ENCODE results near the gene CD40.
"Not testable (repeated sequence)": the region's sequence is repeated elsewhere in the genome, so short reads cannot be mapped to it uniquely, and the experiment has no call there.

Gene CD40

DNA sequence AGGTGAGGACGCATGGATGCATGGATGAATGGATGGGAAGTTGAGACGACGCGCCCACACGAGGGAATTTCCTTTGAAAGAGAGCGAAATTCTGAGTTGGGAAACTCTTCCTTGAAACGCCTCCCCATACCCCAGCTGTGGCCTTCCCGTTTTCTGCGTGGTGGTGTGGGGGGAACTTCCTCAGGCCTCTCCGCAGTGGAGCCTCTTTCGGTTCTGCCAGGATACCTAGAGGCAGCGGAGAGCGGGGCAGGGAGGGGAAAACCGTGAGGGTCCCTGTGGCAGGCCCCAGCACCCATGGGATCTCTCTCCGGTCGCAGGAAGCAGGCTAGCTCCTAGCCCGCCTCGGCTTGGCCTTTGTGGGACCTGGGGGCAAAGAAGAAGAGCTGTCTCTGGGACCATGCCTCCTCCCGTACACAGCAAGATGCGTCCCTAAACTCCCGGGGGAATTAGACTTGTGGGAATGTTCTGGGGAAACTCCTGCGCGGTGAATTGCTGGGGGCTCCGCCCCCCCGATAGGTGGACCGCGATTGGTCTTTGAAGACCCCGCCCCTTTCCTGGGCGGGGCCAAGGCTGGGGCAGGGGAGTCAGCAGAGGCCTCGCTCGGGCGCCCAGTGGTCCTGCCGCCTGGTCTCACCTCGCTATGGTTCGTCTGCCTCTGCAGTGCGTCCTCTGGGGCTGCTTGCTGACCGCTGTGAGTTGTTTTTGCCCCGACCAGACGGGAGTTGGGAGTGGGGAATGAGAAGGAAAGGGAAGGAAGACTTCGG, at the start of gene CD40:
Gene CD40, plus strand, starts transcription at position 611 of the 764 bp plus-strand sequence. Its CDS starts 30 bp downstream, at position 641.
- peak; percentile 72 for DNase-seq

GRCh38 chr20:46070215-46070900, 47.8 kb upstream of the CD40 start:
- DNase-seq = no peak

DNA sequence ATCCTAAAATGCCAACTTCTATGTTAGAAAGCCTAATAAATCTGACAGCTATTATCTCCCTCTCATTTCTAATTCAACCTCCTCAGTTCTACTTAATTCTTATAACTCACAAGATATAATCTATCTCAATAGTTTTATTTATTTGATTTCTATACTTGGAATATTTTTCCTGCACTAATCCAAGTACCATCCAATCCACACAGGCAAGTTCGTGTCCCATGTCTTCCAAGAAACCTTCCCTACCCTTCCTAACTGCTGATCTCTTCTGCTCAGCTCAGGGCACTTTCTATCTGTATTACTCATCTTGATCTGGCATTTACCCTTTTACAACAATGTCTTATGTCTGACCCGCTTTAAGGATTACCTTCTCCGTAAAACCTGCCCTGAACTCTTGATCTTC, 46.5 kb upstream of the CD40 start:
- no peak for DNase-seq

- no peak for DNase-seq
Observed at GRCh38 chr20:46073024-46073423, 45.1 kb upstream of the CD40 start.

DNA sequence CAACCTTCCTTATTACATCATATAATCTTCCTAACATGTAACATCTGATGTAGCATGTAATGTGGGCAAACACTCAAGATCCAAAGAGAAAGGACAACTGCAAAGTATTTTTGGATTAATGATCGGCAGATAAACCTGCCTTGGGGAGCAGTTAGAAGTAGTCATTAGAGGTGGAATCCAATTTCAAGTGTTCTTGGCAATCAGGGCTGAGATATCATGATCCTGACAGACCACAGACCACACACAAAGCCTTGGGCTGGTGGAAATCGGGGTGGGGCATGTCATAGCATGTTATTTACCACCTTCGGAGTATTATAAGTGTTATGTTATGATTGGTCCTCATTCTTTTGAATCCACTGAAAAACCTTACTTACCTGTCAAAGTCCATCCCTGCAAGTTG, 44.7 kb upstream of the CD40 start:
- DNase-seq = no peak

DNA sequence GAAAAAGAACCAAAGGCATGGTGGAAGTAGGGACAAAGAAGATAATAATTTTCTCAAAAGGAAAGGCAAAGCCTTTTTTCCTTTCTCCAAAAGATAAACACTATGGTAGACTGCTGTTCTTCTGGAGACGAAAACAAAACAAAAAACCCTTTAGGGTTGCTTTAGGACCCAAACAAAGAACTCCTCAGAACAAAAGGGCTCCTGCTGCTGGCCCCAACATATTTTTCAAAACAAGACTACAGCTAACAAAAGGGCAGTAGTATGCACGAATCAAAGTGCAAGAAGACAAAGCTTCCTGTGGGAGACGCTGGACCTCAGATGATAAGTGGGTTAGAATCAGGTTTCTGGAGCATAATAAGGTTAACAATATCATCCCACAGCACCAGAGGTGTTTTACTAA, 44.1 kb upstream of the CD40 start:
- no peak for DNase-seq

DNA sequence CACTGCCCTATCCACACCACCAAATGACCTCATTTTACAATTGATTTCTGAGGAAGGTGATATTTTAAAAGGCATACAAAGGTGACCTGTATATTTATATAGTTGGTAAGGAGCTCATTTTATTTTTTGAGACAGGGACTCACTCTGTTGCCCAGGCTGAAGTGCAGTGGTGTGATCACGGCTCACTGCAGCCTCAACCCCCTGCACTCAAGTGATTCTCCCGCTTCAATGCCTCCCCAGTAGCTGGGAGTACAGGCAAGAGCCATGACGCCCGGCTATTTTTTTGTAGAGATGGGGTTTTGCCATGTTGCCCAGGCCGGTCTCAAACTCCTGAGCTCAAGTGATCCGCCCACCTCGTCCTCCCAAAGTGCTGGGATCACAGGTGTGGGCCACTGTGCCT, 41.3 kb upstream of the CD40 start:
- DNase-seq = no peak

DNA sequence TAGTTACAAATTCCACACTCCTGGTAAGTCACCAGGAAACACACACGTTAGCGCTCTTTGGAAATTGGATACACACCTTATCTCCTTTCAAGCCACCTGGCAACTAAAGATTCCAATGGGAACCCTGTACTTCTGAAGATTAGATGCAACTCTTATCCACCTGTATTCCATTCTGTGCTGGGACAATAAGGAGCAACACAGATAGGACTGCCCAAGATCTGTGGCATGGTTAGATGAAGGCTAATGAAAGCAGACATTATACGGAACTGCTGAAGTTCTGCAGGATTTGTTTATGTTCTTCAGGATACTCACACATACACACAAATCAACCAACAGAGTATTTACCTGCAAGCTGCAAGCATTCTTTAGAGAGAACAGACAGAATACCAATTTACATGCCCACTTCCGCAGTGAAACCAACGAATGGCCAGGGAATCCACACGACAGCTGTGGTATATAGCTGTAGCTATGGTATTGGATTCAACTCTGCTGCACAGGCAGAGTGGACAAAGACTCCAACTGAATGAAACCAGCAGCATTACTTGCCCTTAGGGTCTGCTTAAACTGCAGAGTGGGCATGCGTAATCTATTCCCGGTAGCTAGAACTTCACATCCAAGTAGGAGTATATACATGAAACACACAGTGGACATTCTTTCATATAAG, 40.3 kb upstream of the CD40 start:
- DNase-seq = no peak

DNA sequence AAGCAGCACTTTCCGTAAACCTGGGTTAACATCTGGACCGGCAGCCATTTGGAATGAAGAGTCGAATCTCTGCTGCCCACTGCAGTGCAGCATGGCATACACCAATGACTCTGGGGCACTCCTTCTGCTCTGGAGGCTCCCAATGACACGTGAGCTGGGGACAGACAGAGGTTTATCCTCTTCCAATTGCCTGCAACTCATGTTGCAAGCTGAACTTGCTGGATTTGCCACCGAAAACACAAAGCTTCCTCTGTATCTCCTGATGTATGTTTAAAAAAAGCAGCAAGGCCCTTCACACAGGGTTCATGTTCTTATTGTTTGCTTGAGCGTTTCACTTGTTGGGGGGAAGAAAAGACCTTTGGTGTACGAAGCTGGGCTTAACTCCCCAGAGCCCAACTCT, 39.2 kb upstream of the CD40 start:
- no peak for DNase-seq

DNA sequence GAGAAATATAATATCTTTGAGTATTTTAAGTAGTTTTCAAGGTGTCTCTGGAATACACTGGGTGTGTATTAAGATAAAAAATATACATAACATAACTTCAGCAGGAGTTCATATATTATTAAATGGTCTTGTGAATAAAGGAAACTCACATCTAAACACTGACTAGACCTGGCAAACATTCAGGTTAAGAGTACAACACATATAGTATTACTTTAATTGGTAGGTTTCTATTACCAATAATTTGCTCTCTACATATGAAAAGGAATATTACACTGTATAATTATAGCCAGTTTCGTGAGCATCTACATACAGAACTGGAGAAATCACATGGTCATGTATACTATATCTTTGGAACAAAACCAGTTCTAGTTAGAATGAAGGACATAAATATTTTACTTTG, 37.0 kb upstream of the CD40 start:
- no peak for DNase-seq

GRCh38 chr20:46083101-46083500, 35.0 kb upstream of the CD40 start:
- no peak for DNase-seq

GRCh38 chr20:46083531-46084061, 34.5 kb upstream of the CD40 start:
- no peak for DNase-seq

DNA sequence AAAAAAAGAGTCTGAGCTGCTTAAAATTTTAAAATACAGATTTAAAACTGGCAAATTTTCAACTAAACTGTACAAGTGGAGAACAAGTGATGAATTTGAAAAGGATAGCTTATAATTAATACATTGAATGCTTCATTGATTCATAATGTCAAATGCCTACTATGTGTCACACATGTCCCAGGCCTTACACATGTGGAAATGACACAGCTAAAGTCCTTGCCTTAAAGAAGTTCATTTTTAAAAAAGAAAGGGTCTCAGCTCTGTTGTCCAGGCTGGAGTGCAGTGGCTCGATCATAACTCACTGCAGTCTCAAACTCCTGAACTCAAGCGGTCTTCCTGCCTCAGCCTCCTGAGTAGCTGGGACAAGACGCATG, 33.3 kb upstream of the CD40 start:
- DNase-seq = no peak

GRCh38 chr20:46085179-46085851, 32.8 kb upstream of the CD40 start:
- DNase-seq = no peak

- no peak for DNase-seq
Observed at GRCh38 chr20:46087161-46087560, 31.0 kb upstream of the CD40 start.

DNA sequence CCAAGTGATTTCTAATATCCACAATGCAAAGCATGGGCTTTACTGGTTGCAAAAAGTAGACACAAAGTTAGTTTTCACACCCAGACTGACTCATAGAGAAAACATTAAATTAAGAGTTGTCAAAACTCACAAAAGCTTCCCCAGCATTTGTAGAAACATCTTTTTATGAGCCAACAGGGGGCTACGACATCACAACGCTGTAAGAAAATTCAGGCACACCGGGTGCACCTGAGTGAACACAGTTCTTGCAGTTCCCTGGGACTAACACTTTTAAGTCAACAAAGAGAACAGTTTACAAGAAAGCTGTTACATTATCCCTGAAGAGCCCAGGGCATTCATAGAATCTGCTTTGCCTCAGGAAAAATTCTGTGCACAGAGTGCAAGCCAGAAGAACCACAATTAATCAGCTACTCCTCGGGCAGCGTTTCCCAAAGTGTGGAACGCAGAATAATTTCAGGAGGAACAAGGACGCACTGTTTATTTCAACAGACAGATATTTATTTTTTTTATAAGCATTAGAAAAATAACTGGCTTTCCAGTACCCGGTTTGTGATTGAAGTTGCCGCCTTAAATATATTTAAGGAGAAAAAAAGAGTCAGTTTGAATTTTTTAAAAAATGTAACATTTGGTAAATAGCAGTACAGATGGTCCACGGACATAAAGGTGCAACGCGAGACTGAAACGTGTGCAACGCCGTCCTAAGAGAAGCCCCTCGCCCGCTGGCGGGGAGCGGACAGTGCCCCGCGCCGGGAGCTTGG, 29.5 kb upstream of the CD40 start:
- no peak for DNase-seq

- peak; percentile 65 for DNase-seq
Observed at GRCh38 chr20:46089167-46089416, 29.0 kb upstream of the CD40 start.

GRCh38 chr20:46089417-46090388, 28.4 kb upstream of the CD40 start, which contains the start of gene NCOA5:
Gene NCOA5 (minus strand): TSS chr20:46089962. CDS start chr20:46079424, 10,538 bp downstream.
- peak; percentile 95 for DNase-seq

- not testable (repeated sequence) for DNase-seq
Observed at GRCh38 chr20:46091622-46092535, 26.2 kb upstream of the CD40 start.

DNA sequence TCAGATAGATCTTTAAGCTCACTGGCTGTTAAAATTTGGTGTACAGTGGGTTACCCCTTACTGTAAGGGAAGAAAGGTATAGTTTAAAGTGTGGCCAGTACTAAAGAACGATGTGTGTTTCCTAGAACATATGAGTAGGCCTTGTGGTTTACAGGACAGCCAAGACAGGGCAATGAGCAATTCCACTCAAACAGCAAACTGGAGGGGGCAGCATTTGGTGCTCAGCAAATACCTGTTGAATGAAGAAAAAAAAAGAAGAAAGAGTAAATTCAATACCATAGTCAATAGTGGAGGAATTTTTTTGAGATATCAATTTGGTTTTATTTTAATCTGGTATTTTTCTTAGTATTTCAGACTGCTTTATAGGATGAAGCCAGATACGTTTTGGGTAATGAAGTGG, 24.6 kb upstream of the CD40 start:
- no peak for DNase-seq

All from CD4-positive, alpha-beta T cell treated with Interleukin-17A for 1 hour (primary cell).